ENCODE results near the gene TSPAN18.

- TF ChIP-seq CTCF (conservative IDR thresholded peaks at IDR 0.05; ENCODE audit: low read depth, low read length) (no peak), EZH2 (IDR thresholded peaks at IDR 0.05; ENCODE audit: borderline replicate concordance, low read depth, low read length, poor library complexity, severe bottlenecking) (no peak)
These were observed 176.3 kb downstream of the TSPAN18 start for GRCh38 chr11:44903035-44903434.

All from A673 (cell line).